HepG2 (cell line): ENCODE measurements around the gene TOMM6. TPM values are rescaled to one million over a fixed set of nuclear protein-coding genes. Genes with fewer than 3 reads are reported as not detected.

Source experiments
- ATAC-seq: fragments of 200-7000 bp; cut with Tn5 transposase; 3 replicates; pipeline ENCODE4 v1.9.1; 2020; ENCODE audit warnings: mild to moderate bottlenecking, moderate library complexity
- BruUV-seq: library from RNA; stranded (reverse); fragments of 400-500 nt; replicated peaks from 2 replicates; lab custom pipeline; 2021; lab: Mats Ljungman, UMichigan
- CTCF ChIA-PET: fragments of 300-600 bp; formaldehyde crosslinking; extraction: SDS; loops from one replicate; lab custom pipeline; 2021; ENCODE audit warnings: low total read pairs, inconsistent platforms, low intra/inter-chr PET ratio; lab: Yijun Ruan, JAX
- POLR2A ChIA-PET: fragments of 350-600 bp; sonication (Branson Sonifier 250); formaldehyde crosslinking; loops from one replicate; lab custom pipeline; 2020; ENCODE audit warnings: antibody characterized with exemption, inconsistent platforms; lab: Yijun Ruan, JAX
- DNase-seq: peaks from one replicate; pipeline ENCODE4 v3.0.0-alpha.2; 2015; ENCODE audit warnings: low spot score
- FAIRE-seq: peaks from 3 replicates; lab custom pipeline; 2011; peaks lifted over from hg19 to GRCh38; lab: Jason Lieb, UNC
- H2AFZ ChIP-seq: one replicate; pipeline ENCODE4 v1.6.1; 2011; ENCODE audit warnings: low read length, inconsistent platforms
- H3K27ac ChIP-seq: fragments of 300-600 bp; 3 replicates; pipeline ENCODE4 v1.8.0; 2011; ENCODE audit warnings: mixed run types, mild to moderate bottlenecking, mixed read lengths, low read length, inconsistent platforms; ENCODE audit not compliant: insufficient read depth; ENCODE audit errors: extremely low read length
- H3K27me3 ChIP-seq, 2 experiments: fragments of 200-600 bp in 1 of 2; 2 replicates in 1 of 2; 3 replicates in 1 of 2; pipeline versions ENCODE4 v1.6.0 to v1.8.0; 2011; ENCODE audit warnings: low read length in 2 of 2, mild to moderate bottlenecking in 2 of 2, moderate library complexity in 2 of 2, inconsistent platforms in 1 of 2; ENCODE audit not compliant: insufficient read depth in 2 of 2, control insufficient read depth in 1 of 2
- H3K36me3 ChIP-seq, 2 experiments: fragments of 200-600 bp in 1 of 2; replicated peaks in 1 of 2; 2 replicates in 1 of 2; 3 replicates in 1 of 2; pipeline versions ENCODE4 v1.5.1 to v1.8.0; 2011; ENCODE audit warnings: low read length in 2 of 2, inconsistent platforms in 1 of 2; ENCODE audit not compliant: insufficient read depth in 2 of 2, control insufficient read depth in 1 of 2
- H3K4me1 ChIP-seq: 2 replicates; pipeline ENCODE4 v1.5.1; 2012; ENCODE audit warnings: low read length, inconsistent platforms; ENCODE audit not compliant: insufficient read depth
- H3K4me2 ChIP-seq: 2 replicates; pipeline ENCODE4 v1.6.0; 2011; ENCODE audit warnings: low read depth, low read length, inconsistent platforms
- H3K4me3 ChIP-seq, 3 experiments: fragments of 200-600 bp in 1 of 3; sonication (generic), shearing (Covaris generic) in 1 of 3; replicated peaks in 1 of 3; 2 replicates each; pipeline ENCODE4 v1.5.1; 2011 to 2016; ENCODE audit warnings: low read length in 3 of 3, inconsistent platforms in 2 of 3, low read depth in 2 of 3, mild to moderate bottlenecking in 2 of 3, control low read depth in 1 of 3, mixed read lengths in 1 of 3; ENCODE audit not compliant: insufficient read depth in 1 of 3
- H3K79me2 ChIP-seq: one replicate; pipeline ENCODE4 v1.6.1; 2011; ENCODE audit warnings: low read length, inconsistent platforms; ENCODE audit not compliant: insufficient read depth
- H3K9ac ChIP-seq: 2 replicates; pipeline ENCODE4 v1.6.0; 2011; ENCODE audit warnings: mild to moderate bottlenecking, low read depth, low read length, inconsistent platforms; ENCODE audit not compliant: insufficient read depth
- H3K9me3 ChIP-seq: 2 replicates; pipeline ENCODE4 v1.5.1; 2012; ENCODE audit warnings: mild to moderate bottlenecking, low read length
- H4K20me1 ChIP-seq: 2 replicates; pipeline ENCODE4 v1.6.0; 2011; ENCODE audit warnings: inconsistent platforms, mild to moderate bottlenecking, low read length, moderate library complexity; ENCODE audit not compliant: insufficient read depth
- CEBPB ChIP-seq: IDR thresholded peaks from 2 replicates; pipeline ENCODE4 v1.6.1; 2011; ENCODE audit warnings: low read depth, low read length, improper control_type of control experiment, borderline replicate concordance
- CEBPG ChIP-seq: IDR thresholded peaks from 2 replicates; pipeline ENCODE4 v1.6.1; 2016
- CREB1 ChIP-seq, 2 experiments: fragments of 450-650 bp in 1 of 2; IDR thresholded peaks; 2 replicates each; pipeline ENCODE4 v1.6.1; 2016 to 2017; ENCODE audit warnings: control low read depth in 1 of 2, mild to moderate bottlenecking in 1 of 2, missing compliant biosample characterization in 1 of 2, missing genetic modification characterization in 1 of 2
- GPN1 ChIP-seq: sonication (generic); formaldehyde crosslinking; IDR thresholded peaks from 2 replicates; pipeline ENCODE4 v1.5.1; 2020; ENCODE audit warnings: missing genetic modification reagents, borderline replicate concordance
- MAFK ChIP-seq, 2 experiments: IDR thresholded peaks in 1 of 2; conservative IDR thresholded peaks in 1 of 2; 2 replicates each; pipeline ENCODE4 v1.6.1; 2011; ENCODE audit warnings: improper control_type of control experiment in 2 of 2, low read length in 2 of 2
- MZF1 ChIP-seq: sonication (generic); formaldehyde crosslinking; IDR thresholded peaks from 2 replicates; pipeline ENCODE4 v1.8.1; 2023; ENCODE audit warnings: mild to moderate bottlenecking, missing genetic modification reagents, borderline replicate concordance
- NR2F6 ChIP-seq, 2 experiments: IDR thresholded peaks; 2 replicates each; pipeline ENCODE4 v1.6.1; 2016; ENCODE audit warnings: antibody characterized with exemption in 1 of 2, mild to moderate bottlenecking in 1 of 2
- SAP130 ChIP-seq: IDR thresholded peaks from 2 replicates; pipeline ENCODE4 v1.6.1; 2016; ENCODE audit warnings: low read depth
- ZFX ChIP-seq: sonication (generic); formaldehyde crosslinking; IDR thresholded peaks from 2 replicates; pipeline ENCODE4 v1.4.0; 2020; ENCODE audit warnings: mild to moderate bottlenecking, low read depth, missing genetic modification reagents, moderate library complexity
- ZNF263 ChIP-seq: sonication (generic); formaldehyde crosslinking; IDR thresholded peaks from 2 replicates; pipeline ENCODE4 v1.4.0; 2020; ENCODE audit warnings: missing genetic modification reagents
- ZNF615 ChIP-seq: sonication (generic); formaldehyde crosslinking; IDR thresholded peaks from 2 replicates; pipeline ENCODE4 v1.5.0; 2020; ENCODE audit warnings: mild to moderate bottlenecking, missing genetic modification reagents, borderline replicate concordance
- ZNF772 ChIP-seq: sonication (generic); formaldehyde crosslinking; IDR thresholded peaks from 2 replicates; pipeline ENCODE4 v1.5.0; 2020; ENCODE audit warnings: mild to moderate bottlenecking, missing genetic modification reagents
- WGBS: methylation state at CpG from one replicate; pipeline ENCODE4 v1.1.6; 2017; ENCODE audit warnings: low lambda C conversion rate; 5-methylcytosine and 5-hydroxymethylcytosine counted together
- in situ Hi-C: cut with HindIII; loops from 2 replicates; pipeline ENCODE4 v1.10.0; 2017; ENCODE audit warnings: low pct_unique_long_range_greater_than_20kb; ENCODE audit not compliant: extremely low pct_ligation_motif_present
- intact Hi-C: fragments of 100-400 bp; cut with micrococcal nuclease; formaldehyde crosslinking; loops from one replicate; pipeline ENCODE4 v1.10.0; 2022; ENCODE audit not compliant: unreplicated experiment
- polyA plus RNA-seq, 8 experiments: library from polyadenylated mRNA; depleted of rRNA in 3 of 8; stranded (reverse) in 7 of 8; unstranded in 1 of 8; fragments of >200 nt; fragmentation: Illumina TruSeq in 4 of 8; extraction: Trizol in 4 of 8; gene quantifications; 2 replicates each; pipeline versions ENCODE4 v1.2.1 to v1.2.3, GENCODE V29; 2011 to 2016; ENCODE audit warnings: low read depth in 4 of 8, missing spikeins in 1 of 8, mixed read lengths in 1 of 8; ENCODE audit not compliant: insufficient read depth in 1 of 8
- total RNA-seq, 5 experiments: library from RNA; depleted of rRNA; stranded (reverse); fragments of >200 nt; fragmentation: Illumina TruSeq; extraction: Trizol; gene quantifications; 2 replicates each; pipeline ENCODE4 v1.2.3, GENCODE V29; 2016; ENCODE audit warnings: low read depth in 1 of 5
- TF ChIP-seq, protein P1 (sequence below): sonication (generic); formaldehyde crosslinking; IDR thresholded peaks from 2 replicates; pipeline ENCODE4 v1.8.0; 2022; ENCODE audit warnings: mild to moderate bottlenecking, missing genetic modification reagents, moderate library complexity
- TF ChIP-seq, protein P2 (sequence below): IDR thresholded peaks from 2 replicates; pipeline ENCODE4 v1.6.1; 2016; ENCODE audit warnings: missing compliant biosample characterization, missing genetic modification reagents, borderline replicate concordance
- TF ChIP-seq, protein P3 (sequence below): sonication (generic); formaldehyde crosslinking; IDR thresholded peaks from 2 replicates; pipeline ENCODE4 v1.8.1; 2023; ENCODE audit warnings: mild to moderate bottlenecking, moderate library complexity, missing genetic modification reagents
- TF ChIP-seq, protein P4 (sequence below): sonication (generic); formaldehyde crosslinking; IDR thresholded peaks from 2 replicates; pipeline ENCODE4 v1.5.1; 2020; ENCODE audit warnings: mild to moderate bottlenecking, missing genetic modification reagents, moderate library complexity

The TOMM6 gene
- total and polyA plus RNA-seq, 2 of the 13 experiments (the other 11 are each of a cell fraction or from before 2014, with no cell fraction given) = 320 to 321 TPM

DNA sequence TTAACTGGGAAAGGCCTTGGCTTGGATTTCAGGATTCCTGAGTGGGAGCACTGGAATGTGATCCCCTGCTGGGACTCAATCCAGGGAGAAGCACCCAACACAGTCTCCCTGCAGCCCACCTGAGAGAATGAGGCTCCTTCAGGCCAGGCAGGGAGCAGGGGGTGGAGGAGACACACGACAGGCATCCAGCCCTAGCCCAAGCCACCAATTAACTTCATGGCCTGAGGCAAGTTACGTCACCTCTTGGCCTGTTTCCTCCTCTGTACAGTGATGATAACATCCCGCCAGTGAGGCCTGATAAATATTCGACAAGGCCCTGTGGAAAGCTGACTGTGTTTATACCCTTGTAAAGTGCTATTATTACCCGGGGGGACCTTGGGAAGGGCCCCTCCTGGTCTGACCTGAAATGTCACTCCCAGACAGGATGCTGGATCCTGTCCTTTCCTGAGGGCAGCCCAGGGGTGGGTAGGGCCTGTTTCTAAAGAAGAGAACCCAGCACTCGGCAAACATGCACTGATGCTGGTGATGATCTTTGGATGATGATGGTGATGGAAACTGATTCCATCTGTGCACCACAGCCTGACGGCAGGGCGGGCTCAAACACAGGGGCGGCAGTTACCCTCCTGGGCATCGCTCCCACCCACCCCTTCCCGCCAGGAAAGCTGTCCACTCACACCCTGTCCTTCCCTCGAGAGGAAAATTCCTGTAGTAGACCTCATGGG lies 20.2 kb upstream of the TOMM6 start:
- DNase-seq = peak; percentile 82
- H3K79me2 ChIP-seq = no peaks in the 10 kb centered on the region
- in situ Hi-C loops (no loop called here), intact Hi-C loops (no loop called here)
- no peak overlapping the region for H3K4me3 ChIP-seq
- peaks cover 45% of the 10 kb centered on the region for H3K4me1 ChIP-seq
- ChIA-PET CTCF (no interaction called here), POLR2A (interaction anchor here (0.6 to 4.6 kb wide), 6 partner anchors 10 to 283 kb away, joined by 3 to 112 read pairs (median 25); partner anchors contain the start of genes PGC, TAF8, TFEB and TOMM6)
- no peaks in the 10 kb centered on the region for H3K9me3 ChIP-seq
- peak; percentile 47 for ATAC-seq
- H2AFZ ChIP-seq = no peak overlapping the region
- H3K9ac ChIP-seq = no peak overlapping the region
- H3K36me3 ChIP-seq = peaks cover 10 to 20% of the 10 kb centered on the region in 2 experiments; a peak in 4 of 5 replicates
- peak; percentile 15 for FAIRE-seq
- no peak overlapping the region for H3K4me2 ChIP-seq
- H3K27me3 ChIP-seq = no peaks in the 10 kb centered on the region
- no TSS peak for BruUV-seq
- H3K27ac ChIP-seq = no peak overlapping the region
- WGBS = 57% methylated on average over 12 of the region's 12 CpGs
- H4K20me1 ChIP-seq = no peaks in the 10 kb centered on the region
- TF ChIP-seq, protein P1, sequence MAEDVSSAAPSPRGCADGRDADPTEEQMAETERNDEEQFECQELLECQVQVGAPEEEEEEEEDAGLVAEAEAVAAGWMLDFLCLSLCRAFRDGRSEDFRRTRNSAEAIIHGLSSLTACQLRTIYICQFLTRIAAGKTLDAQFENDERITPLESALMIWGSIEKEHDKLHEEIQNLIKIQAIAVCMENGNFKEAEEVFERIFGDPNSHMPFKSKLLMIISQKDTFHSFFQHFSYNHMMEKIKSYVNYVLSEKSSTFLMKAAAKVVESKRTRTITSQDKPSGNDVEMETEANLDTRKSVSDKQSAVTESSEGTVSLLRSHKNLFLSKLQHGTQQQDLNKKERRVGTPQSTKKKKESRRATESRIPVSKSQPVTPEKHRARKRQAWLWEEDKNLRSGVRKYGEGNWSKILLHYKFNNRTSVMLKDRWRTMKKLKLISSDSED (CRISPR knock-in tag) = no peak
- TF ChIP-seq, protein P2, sequence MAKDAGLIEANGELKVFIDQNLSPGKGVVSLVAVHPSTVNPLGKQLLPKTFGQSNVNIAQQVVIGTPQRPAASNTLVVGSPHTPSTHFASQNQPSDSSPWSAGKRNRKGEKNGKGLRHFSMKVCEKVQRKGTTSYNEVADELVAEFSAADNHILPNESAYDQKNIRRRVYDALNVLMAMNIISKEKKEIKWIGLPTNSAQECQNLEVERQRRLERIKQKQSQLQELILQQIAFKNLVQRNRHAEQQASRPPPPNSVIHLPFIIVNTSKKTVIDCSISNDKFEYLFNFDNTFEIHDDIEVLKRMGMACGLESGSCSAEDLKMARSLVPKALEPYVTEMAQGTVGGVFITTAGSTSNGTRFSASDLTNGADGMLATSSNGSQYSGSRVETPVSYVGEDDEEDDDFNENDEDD (CRISPR knock-in tag) = no peak
- no peak for TF ChIP-seq MAFK (conservative IDR thresholded peaks at IDR 0.05 in 1 of 2, IDR thresholded peaks at IDR 0.05 in 1 of 2; ENCODE audit: low read length in 2 of 2)
- TF ChIP-seq, protein P3, sequence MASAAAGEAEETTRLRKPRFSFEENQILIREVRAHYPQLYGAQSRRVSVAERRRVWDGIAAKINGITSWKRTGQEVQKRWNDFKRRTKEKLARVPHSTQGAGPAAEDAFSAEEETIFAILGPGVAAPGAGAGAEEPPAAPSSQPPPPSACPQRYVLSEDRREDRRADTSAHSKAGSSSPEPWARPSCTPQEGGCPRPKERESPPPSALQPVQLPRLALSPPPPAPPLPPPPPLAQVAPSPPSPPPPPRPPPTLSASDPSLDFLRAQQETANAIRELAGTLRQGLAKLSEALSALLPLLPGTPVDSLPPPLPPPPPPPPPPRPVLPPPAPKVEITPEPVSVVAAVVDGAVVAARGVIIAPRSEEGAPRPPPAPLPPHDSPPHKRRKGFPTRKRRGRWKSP (CRISPR knock-in tag) = no peak
- TF ChIP-seq, protein P4, sequence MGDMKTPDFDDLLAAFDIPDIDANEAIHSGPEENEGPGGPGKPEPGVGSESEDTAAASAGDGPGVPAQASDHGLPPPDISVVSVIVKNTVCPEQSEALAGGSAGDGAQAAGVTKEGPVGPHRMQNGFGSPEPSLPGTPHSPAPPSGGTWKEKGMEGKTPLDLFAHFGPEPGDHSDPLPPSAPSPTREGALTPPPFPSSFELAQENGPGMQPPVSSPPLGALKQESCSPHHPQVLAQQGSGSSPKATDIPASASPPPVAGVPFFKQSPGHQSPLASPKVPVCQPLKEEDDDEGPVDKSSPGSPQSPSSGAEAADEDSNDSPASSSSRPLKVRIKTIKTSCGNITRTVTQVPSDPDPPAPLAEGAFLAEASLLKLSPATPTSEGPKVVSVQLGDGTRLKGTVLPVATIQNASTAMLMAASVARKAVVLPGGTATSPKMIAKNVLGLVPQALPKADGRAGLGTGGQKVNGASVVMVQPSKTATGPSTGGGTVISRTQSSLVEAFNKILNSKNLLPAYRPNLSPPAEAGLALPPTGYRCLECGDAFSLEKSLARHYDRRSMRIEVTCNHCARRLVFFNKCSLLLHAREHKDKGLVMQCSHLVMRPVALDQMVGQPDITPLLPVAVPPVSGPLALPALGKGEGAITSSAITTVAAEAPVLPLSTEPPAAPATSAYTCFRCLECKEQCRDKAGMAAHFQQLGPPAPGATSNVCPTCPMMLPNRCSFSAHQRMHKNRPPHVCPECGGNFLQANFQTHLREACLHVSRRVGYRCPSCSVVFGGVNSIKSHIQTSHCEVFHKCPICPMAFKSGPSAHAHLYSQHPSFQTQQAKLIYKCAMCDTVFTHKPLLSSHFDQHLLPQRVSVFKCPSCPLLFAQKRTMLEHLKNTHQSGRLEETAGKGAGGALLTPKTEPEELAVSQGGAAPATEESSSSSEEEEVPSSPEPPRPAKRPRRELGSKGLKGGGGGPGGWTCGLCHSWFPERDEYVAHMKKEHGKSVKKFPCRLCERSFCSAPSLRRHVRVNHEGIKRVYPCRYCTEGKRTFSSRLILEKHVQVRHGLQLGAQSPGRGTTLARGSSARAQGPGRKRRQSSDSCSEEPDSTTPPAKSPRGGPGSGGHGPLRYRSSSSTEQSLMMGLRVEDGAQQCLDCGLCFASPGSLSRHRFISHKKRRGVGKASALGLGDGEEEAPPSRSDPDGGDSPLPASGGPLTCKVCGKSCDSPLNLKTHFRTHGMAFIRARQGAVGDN (CRISPR knock-in tag) = peak; percentile 60
- peak; percentile 75 for TF ChIP-seq CEBPG
- TF ChIP-seq GPN1 (CRISPR knock-in tag) = no peak
- TF ChIP-seq NR2F6 (IDR thresholded peaks at IDR 0.05) = no peak
- TF ChIP-seq NR2F6 (CRISPR knock-in tag; IDR thresholded peaks at IDR 0.05) = peak; percentile 34; the same call in 1 of the 2 replicates
- TF ChIP-seq SAP130 (CRISPR knock-in tag) = no peak
- no peak for TF ChIP-seq MZF1 (CRISPR knock-in tag)
- TF ChIP-seq CREB1 (IDR thresholded peaks at IDR 0.05) = peak; percentile 48; the same call in 1 of the 2 replicates
- no peak for TF ChIP-seq CREB1 (CRISPR knock-in tag; IDR thresholded peaks at IDR 0.05)
- TF ChIP-seq ZNF772 (CRISPR knock-in tag) = 0 out of 2 replicates have a peak, but pooled peaks have one; percentile 65
- no peak for TF ChIP-seq ZNF615 (CRISPR knock-in tag)
- TF ChIP-seq ZFX (CRISPR knock-in tag) = peak; percentile 74; the same call in 1 of the 2 replicates
- TF ChIP-seq ZNF263 = peak; percentile 79
- peak; percentile 63; the same call in 1 of the 2 replicates for TF ChIP-seq CEBPB
